H1 (cell line): ENCODE data around the gene DICER1. TPM values are rescaled to one million over a fixed set of nuclear protein-coding genes. Genes with fewer than 3 reads are reported as not detected.

ENCODE experiments used
- CTCF ChIP-seq, 3 experiments: IDR thresholded peaks; 1 replicate in 2 of 3; 2 replicates in 1 of 3; pipeline versions ENCODE4 v1.5.1 to v1.6.1; 2011; ENCODE audit warnings: low read length in 3 of 3, mild to moderate bottlenecking in 3 of 3, inconsistent platforms in 2 of 3, low read depth in 1 of 3, moderate library complexity in 1 of 3; ENCODE audit not compliant: insufficient read depth in 1 of 3; ENCODE audit errors: control extremely low read depth in 1 of 3
- EZH2 ChIP-seq: fragments of 200-600 bp; sonication (generic); IDR thresholded peaks from 2 replicates; pipeline ENCODE4 v1.7.1; 2012; ENCODE audit warnings: low read depth, mild to moderate bottlenecking, moderate library complexity, low read length, inconsistent platforms; ENCODE audit not compliant: severe bottlenecking
- MAX ChIP-seq: IDR thresholded peaks from 2 replicates; pipeline ENCODE4 v1.6.1; 2012; ENCODE audit warnings: inconsistent platforms
- POU5F1 ChIP-seq: IDR thresholded peaks from 2 replicates; pipeline ENCODE4 v1.6.1; 2011; ENCODE audit warnings: low read depth, mild to moderate bottlenecking, low read length, moderate library complexity
- SIX5 ChIP-seq: IDR thresholded peaks from 2 replicates; pipeline ENCODE4 v1.6.1; 2011; ENCODE audit warnings: mild to moderate bottlenecking, low read depth, low read length
- TBP ChIP-seq: IDR thresholded peaks from 2 replicates; pipeline ENCODE4 v1.6.1; 2011; ENCODE audit warnings: low read depth, low read length, improper control_type of control experiment
- polyA plus RNA-seq, 7 experiments: library from polyadenylated mRNA; depleted of rRNA in 3 of 7; stranded (reverse) in 5 of 7; unstranded in 2 of 7; fragments of >200 nt in 5 of 7; fragments of 200-250 nt in 2 of 7; gene quantifications; 1 replicate in 5 of 7; 2 replicates in 1 of 7; 4 replicates in 1 of 7; pipeline versions ENCODE4 v1.2.1 to v1.2.3, GENCODE V29; 2011 to 2013; ENCODE audit warnings: missing spikeins in 2 of 7, mixed read lengths in 2 of 7
- total RNA-seq: library from RNA; stranded (reverse); fragmentation: NEBNext Ultra II Directional; extraction: Animal tissue kit (Norgen Biotek cat#: 25700); gene quantifications from 2 replicates; pipeline ENCODE4 v1.2.1, GENCODE V29; 2021

The DICER1 gene
- total and polyA plus RNA-seq, 2 of the 8 experiments (the other 6 are each of a cell fraction or from before 2014, with no cell fraction given) = 11.9 to 61.8 TPM

- no peak for TF ChIP-seq CTCF (IDR thresholded peaks at IDR 0.05; ENCODE audit: control extremely low read depth in 1 of 3, insufficient read depth in 1 of 3, low read depth in 1 of 3, low read length in 3 of 3)
- no peak for TF ChIP-seq EZH2
- TF ChIP-seq SIX5 = no peak
- TF ChIP-seq MAX = no peak
- TF ChIP-seq POU5F1 = no peak
- no peak for TF ChIP-seq TBP
Measured at GRCh38 chr14:95198320-95198719, 41.0 kb upstream of the DICER1 start (continued).
